Gastrocnemius medialis (tissue), 4 donors: ENCODE measurements around the gene GNG2.

ENCODE experiments used
- POLR2A ChIP-seq, 2 donors: fragments of 450-650 bp; IDR thresholded peaks; one replicate each; pipeline ENCODE4 v1.6.1; 2017; ENCODE audit warnings: antibody characterized with exemption in 2 of 2, mild to moderate bottlenecking in 2 of 2, moderate library complexity in 2 of 2
- TF ChIP-seq, protein P1 (sequence below), 5 experiments: fragments of 450-650 bp in 3 of 5; fragments of 200-600 bp in 2 of 5; sonication (generic) in 2 of 5; IDR thresholded peaks in 4 of 5; conservative IDR thresholded peaks in 1 of 5; 1 replicate in 4 of 5; 2 replicates in 1 of 5; pipeline ENCODE4 v1.5.1; 2016 to 2019; ENCODE audit warnings: antibody characterized with exemption in 5 of 5, mild to moderate bottlenecking in 3 of 5, moderate library complexity in 3 of 5

DNA sequence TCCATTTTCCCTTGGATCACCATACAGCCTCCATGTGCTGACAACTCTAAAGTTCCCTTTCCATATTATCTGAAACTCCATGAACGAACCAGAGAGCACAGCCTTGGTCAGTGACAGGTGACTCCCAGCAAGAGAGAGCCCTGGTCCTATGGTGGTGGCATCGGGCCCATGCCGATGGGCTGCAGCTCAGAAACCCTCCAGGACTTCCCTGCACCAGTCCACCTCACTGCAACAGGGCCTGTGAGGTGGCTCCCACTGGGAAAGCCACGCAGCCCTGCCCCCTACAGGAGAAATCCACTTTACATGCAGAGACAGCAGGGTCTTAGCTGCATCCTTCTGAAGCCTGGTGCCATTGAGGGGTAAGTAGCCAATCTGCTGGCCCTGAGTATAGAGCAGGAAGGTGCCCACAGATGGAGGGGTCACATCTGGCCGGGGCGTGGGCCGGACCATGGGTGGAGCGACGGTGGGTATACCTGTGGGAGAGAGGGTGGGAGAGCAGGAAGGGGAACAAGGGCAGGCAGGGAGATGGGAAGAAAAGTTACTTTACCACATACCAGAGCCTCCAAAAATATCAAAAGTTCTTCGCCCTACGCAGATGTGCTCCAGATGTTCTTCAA is 153.7 kb downstream of the GNG2 start:
- TF ChIP-seq, protein P1, sequence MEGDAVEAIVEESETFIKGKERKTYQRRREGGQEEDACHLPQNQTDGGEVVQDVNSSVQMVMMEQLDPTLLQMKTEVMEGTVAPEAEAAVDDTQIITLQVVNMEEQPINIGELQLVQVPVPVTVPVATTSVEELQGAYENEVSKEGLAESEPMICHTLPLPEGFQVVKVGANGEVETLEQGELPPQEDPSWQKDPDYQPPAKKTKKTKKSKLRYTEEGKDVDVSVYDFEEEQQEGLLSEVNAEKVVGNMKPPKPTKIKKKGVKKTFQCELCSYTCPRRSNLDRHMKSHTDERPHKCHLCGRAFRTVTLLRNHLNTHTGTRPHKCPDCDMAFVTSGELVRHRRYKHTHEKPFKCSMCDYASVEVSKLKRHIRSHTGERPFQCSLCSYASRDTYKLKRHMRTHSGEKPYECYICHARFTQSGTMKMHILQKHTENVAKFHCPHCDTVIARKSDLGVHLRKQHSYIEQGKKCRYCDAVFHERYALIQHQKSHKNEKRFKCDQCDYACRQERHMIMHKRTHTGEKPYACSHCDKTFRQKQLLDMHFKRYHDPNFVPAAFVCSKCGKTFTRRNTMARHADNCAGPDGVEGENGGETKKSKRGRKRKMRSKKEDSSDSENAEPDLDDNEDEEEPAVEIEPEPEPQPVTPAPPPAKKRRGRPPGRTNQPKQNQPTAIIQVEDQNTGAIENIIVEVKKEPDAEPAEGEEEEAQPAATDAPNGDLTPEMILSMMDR (IDR thresholded peaks at IDR 0.05 in 4 of 5, conservative IDR thresholded peaks at IDR 0.05 in 1 of 5) = no peak
- no peak for TF ChIP-seq POLR2A (IDR thresholded peaks at IDR 0.05)
